ENCODE data around the gene VAX1.

DNA sequence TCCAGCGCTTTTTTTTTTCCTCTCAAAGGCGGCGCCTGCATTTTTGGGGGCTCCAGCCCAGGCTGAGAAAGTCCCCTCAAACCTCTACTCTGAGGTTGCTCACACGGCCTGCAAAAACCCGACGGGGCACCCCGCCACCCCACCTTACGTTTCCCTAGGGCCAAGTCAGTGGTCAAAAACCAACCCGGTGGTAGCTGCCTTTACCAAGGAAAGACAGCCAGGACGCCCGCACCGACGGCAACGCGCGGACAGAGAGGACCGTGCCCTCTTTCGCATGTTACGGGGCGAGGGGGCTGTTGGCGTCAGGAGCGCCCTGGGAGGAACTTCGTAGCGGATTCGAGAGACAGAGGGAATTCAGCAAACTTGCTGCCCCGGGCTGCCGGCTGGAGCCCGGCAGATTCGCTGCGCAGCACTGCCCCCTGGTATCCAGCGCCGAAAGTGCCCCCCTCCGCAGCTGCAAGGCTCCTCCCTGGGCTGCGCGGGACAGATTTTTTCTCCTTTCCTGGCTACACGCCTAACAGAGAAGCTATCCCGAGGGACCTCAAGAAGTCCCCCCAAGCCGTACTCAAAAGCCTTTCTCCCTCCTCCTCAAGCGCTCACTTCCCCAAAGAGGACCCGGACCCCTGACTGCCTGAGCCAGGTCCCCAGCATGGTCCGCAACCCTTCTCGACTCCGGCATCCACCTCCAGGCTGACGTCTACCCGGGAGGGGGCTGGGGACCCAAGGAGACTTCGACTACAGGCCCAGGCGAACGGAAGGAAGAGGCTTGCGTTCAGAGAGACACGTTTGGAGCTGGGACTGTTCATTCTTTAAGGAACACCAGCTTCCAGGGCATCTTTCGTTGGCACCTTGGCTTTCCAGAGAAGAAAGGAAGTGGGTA, 27.7 kb upstream of the VAX1 start:
- TF ChIP-seq, protein P1, sequence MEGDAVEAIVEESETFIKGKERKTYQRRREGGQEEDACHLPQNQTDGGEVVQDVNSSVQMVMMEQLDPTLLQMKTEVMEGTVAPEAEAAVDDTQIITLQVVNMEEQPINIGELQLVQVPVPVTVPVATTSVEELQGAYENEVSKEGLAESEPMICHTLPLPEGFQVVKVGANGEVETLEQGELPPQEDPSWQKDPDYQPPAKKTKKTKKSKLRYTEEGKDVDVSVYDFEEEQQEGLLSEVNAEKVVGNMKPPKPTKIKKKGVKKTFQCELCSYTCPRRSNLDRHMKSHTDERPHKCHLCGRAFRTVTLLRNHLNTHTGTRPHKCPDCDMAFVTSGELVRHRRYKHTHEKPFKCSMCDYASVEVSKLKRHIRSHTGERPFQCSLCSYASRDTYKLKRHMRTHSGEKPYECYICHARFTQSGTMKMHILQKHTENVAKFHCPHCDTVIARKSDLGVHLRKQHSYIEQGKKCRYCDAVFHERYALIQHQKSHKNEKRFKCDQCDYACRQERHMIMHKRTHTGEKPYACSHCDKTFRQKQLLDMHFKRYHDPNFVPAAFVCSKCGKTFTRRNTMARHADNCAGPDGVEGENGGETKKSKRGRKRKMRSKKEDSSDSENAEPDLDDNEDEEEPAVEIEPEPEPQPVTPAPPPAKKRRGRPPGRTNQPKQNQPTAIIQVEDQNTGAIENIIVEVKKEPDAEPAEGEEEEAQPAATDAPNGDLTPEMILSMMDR (IDR thresholded peaks at IDR 0.05; ENCODE audit: insufficient read depth, low read length, poor library complexity, severe bottlenecking) = no peak
- TF ChIP-seq EZH2phosphoT487 (conservative IDR thresholded peaks at IDR 0.05; ENCODE audit: low read length) = no peak
